ENCODE data around the gene FOXF2. TPM values are rescaled to one million over a fixed set of nuclear protein-coding genes. Genes with fewer than 3 reads are reported as not detected.

FOXF2 gene
- total and polyA plus RNA-seq, 10 of the 15 experiments (the other 5 are each of a cell fraction or from before 2014, with no cell fraction given) = not detected

DNA sequence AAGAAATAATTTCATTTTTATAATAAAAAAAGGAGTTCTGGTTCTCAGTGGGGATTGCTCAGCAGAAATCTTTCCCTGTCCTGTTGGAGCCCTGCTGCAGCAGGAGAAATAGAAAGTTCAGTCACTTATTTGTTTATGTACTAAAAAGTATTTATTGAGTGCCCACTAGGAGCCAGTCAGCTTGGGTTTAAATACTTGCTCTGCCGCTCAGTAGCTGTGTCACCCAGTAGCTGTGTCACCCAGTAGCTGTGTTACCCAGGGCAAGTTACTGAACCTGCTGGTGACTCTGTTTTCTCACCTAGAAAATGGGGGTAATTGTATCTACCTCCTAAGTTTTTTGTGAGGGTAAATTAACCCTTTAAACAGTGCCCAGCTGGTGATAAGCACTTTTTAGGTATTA lies 32.9 kb downstream of the FOXF2 start (continued):
- TF ChIP-seq, protein P1, sequence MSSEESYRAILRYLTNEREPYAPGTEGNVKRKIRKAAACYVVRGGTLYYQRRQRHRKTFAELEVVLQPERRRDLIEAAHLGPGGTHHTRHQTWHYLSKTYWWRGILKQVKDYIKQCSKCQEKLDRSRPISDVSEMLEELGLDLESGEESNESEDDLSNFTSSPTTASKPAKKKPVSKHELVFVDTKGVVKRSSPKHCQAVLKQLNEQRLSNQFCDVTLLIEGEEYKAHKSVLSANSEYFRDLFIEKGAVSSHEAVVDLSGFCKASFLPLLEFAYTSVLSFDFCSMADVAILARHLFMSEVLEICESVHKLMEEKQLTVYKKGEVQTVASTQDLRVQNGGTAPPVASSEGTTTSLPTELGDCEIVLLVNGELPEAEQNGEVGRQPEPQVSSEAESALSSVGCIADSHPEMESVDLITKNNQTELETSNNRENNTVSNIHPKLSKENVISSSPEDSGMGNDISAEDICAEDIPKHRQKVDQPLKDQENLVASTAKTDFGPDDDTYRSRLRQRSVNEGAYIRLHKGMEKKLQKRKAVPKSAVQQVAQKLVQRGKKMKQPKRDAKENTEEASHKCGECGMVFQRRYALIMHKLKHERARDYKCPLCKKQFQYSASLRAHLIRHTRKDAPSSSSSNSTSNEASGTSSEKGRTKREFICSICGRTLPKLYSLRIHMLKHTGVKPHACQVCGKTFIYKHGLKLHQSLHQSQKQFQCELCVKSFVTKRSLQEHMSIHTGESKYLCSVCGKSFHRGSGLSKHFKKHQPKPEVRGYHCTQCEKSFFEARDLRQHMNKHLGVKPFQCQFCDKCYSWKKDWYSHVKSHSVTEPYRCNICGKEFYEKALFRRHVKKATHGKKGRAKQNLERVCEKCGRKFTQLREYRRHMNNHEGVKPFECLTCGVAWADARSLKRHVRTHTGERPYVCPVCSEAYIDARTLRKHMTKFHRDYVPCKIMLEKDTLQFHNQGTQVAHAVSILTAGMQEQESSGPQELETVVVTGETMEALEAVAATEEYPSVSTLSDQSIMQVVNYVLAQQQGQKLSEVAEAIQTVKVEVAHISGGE (CRISPR knock-in tag; IDR thresholded peaks at IDR 0.05) = no peak
- TF ChIP-seq, protein P2, sequence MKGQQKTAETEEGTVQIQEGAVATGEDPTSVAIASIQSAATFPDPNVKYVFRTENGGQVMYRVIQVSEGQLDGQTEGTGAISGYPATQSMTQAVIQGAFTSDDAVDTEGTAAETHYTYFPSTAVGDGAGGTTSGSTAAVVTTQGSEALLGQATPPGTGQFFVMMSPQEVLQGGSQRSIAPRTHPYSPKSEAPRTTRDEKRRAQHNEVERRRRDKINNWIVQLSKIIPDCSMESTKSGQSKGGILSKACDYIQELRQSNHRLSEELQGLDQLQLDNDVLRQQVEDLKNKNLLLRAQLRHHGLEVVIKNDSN (IDR thresholded peaks at IDR 0.05; ENCODE audit: borderline replicate concordance, extremely low read length, insufficient read depth, low read depth, low read length) = no peak

DNA sequence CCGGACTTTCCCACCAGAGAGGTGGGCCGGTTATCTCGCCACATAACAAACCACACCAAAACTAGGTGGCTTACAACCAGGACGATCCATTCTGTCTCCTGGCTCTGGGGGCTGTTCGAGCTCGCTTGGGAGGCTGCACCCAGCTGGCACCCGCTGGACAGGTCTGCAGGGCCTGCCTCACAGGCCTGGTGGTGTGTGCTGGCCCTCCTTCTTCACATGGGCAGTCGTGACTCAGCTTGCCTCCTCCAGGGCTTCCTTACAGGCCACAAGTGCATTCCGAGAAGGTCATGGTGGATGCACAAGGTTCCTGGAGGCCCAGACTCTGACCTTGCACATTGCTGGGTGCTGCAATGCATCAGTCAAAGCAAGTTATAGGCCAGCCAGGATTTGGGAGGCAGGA lies 34.2 kb downstream of the FOXF2 start:
- intact Hi-C loops (cut with micrococcal nuclease; ENCODE audit: unreplicated experiment) (no loop called here), in situ Hi-C loops (cut with MboI) (no loop called here)
- Histone ChIP-seq H3K79me2 (ENCODE audit: control insufficient read depth, insufficient read depth, low read length) (no peaks in the 10 kb centered on the region), H3K9me3 (replicated peaks; ENCODE audit: control insufficient read depth, insufficient read depth, low read length) (no peaks in the 10 kb centered on the region), H3K4me1 (ENCODE audit: control insufficient read depth, insufficient read depth, low read length) (no peaks in the 10 kb centered on the region), H3K4me3 (no peak overlapping the region), H2AFZ (ENCODE audit: control insufficient read depth, low read depth, low read length) (no peak overlapping the region), H3K36me3 (ENCODE audit: control insufficient read depth in 2 of 2, insufficient read depth in 2 of 2, low read length in 1 of 2) (no peaks in the 10 kb centered on the region), H3K4me2 (ENCODE audit: control insufficient read depth, insufficient read depth) (no peak overlapping the region), H3K9ac (ENCODE audit: control insufficient read depth, insufficient read depth, low read length) (no peak overlapping the region), H3K27me3 (replicated peaks in 1 of 2; ENCODE audit: control insufficient read depth in 2 of 2, insufficient read depth in 2 of 2, low read length in 1 of 2) (peaks cover 0 to 2% of the 10 kb centered on the region in 2 experiments; a peak in 2 of 4 replicates), H4K20me1 (ENCODE audit: control insufficient read depth, insufficient read depth) (no peaks in the 10 kb centered on the region), H3K27ac (ENCODE audit: control insufficient read depth, insufficient read depth) (no peak overlapping the region)
- ChIA-PET POLR2A (no interaction called here), CTCF (interaction anchor here (0.8 to 6.7 kb wide), 14 partner anchors 9 to 1234 kb away, joined by 3 to 41 read pairs (median 5); no protein-coding TSS in a partner anchor), RAD21 (ENCODE audit: unreplicated experiment) (interaction anchor here (0.9 to 1.6 kb wide), 4 partner anchors 9 to 625 kb away, joined by 4 to 6 read pairs (median 5); no protein-coding TSS in a partner anchor), SMC1A (ENCODE audit: uncharacterized antibody, unreplicated experiment) (interaction anchor here (0.6 to 3.2 kb wide), 8 partner anchors 9 to 887 kb away, joined by 3 to 14 read pairs (median 4); no protein-coding TSS in a partner anchor)
- no peak for FAIRE-seq
- BruUV-seq (replicated peaks) = no TSS peak
- no peak for ATAC-seq
- 40% methylated on average over 9 of the region's 9 CpGs for WGBS (ENCODE audit: insufficient coverage, insufficient replicate concordance, low lambda C conversion rate, missing lambda C conversion rate)
- no peak for DNase-seq (ENCODE audit: low read depth, low spot score)
- TF ChIP-seq LARP7 (IDR thresholded peaks at IDR 0.05) (no peak), FOS (IDR thresholded peaks at IDR 0.05; ENCODE audit: borderline replicate concordance, extremely low read depth, insufficient read length) (no peak), PAX8 (IDR thresholded peaks at IDR 0.05) (no peak), SMC3 (IDR thresholded peaks at IDR 0.05; ENCODE audit: borderline replicate concordance, low read length) (no peak)
- TF ChIP-seq, protein P1 (CRISPR knock-in tag; IDR thresholded peaks at IDR 0.05) = no peak
- TF ChIP-seq, protein P3, sequence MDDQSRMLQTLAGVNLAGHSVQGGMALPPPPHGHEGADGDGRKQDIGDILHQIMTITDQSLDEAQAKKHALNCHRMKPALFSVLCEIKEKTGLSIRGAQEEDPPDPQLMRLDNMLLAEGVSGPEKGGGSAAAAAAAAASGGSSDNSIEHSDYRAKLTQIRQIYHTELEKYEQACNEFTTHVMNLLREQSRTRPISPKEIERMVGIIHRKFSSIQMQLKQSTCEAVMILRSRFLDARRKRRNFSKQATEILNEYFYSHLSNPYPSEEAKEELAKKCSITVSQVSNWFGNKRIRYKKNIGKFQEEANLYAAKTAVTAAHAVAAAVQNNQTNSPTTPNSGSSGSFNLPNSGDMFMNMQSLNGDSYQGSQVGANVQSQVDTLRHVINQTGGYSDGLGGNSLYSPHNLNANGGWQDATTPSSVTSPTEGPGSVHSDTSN (IDR thresholded peaks at IDR 0.05; ENCODE audit: insufficient replicate concordance, low read depth, low read length) = no peak
- TF ChIP-seq, protein P4, sequence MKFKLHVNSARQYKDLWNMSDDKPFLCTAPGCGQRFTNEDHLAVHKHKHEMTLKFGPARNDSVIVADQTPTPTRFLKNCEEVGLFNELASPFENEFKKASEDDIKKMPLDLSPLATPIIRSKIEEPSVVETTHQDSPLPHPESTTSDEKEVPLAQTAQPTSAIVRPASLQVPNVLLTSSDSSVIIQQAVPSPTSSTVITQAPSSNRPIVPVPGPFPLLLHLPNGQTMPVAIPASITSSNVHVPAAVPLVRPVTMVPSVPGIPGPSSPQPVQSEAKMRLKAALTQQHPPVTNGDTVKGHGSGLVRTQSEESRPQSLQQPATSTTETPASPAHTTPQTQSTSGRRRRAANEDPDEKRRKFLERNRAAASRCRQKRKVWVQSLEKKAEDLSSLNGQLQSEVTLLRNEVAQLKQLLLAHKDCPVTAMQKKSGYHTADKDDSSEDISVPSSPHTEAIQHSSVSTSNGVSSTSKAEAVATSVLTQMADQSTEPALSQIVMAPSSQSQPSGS (IDR thresholded peaks at IDR 0.05; ENCODE audit: low read length) = no peak
